WTC11 (cell line): ENCODE data around the gene ACTMAP.

Experiments
- ESRRA ChIP-seq: sonication (generic); formaldehyde crosslinking; IDR thresholded peaks from 2 replicates; pipeline ENCODE4 v1.8.1; 2022; ENCODE audit warnings: mild to moderate bottlenecking, missing genetic modification reagents, borderline replicate concordance
- ETV6 ChIP-seq: sonication (generic); formaldehyde crosslinking; IDR thresholded peaks from 2 replicates; pipeline ENCODE4 v1.8.1; 2022; ENCODE audit warnings: mild to moderate bottlenecking, missing genetic modification reagents
- KAT7 ChIP-seq: sonication (generic); formaldehyde crosslinking; IDR thresholded peaks from 2 replicates; pipeline ENCODE4 v1.8.1; 2023; ENCODE audit warnings: missing genetic modification reagents, mild to moderate bottlenecking, borderline replicate concordance
- NR3C1 ChIP-seq: sonication (generic); formaldehyde crosslinking; conservative IDR thresholded peaks from 2 replicates; pipeline ENCODE4 v1.8.1; 2023; ENCODE audit warnings: low read depth, mild to moderate bottlenecking, missing genetic modification reagents
- TEAD4 ChIP-seq: sonication (generic); formaldehyde crosslinking; IDR thresholded peaks from 2 replicates; pipeline ENCODE4 v1.8.0; 2022; ENCODE audit warnings: mild to moderate bottlenecking, missing genetic modification reagents
- ZBTB21 ChIP-seq: sonication (generic); formaldehyde crosslinking; IDR thresholded peaks from 2 replicates; pipeline ENCODE4 v1.8.1; 2023; ENCODE audit warnings: mild to moderate bottlenecking, missing genetic modification reagents, borderline replicate concordance
- TF ChIP-seq, protein P1 (sequence below): sonication (generic); formaldehyde crosslinking; IDR thresholded peaks from 2 replicates; pipeline ENCODE4 v1.8.0; 2022; ENCODE audit warnings: mild to moderate bottlenecking, missing genetic modification reagents
- TF ChIP-seq, protein P2 (sequence below): sonication (generic); formaldehyde crosslinking; IDR thresholded peaks from 2 replicates; pipeline ENCODE4 v1.8.1; 2023; ENCODE audit warnings: mild to moderate bottlenecking, moderate library complexity, missing genetic modification reagents
- TF ChIP-seq, protein P3 (sequence below): fragments of 200-600 bp; IDR thresholded peaks from 2 replicates; pipeline ENCODE4 v1.8.0; 2022; ENCODE audit warnings: antibody characterized with exemption
- TF ChIP-seq, protein P4 (sequence below): sonication (generic); formaldehyde crosslinking; IDR thresholded peaks from 2 replicates; pipeline ENCODE4 v1.8.1; 2023; ENCODE audit warnings: mild to moderate bottlenecking, missing genetic modification reagents, moderate library complexity
- TF ChIP-seq, protein P5 (sequence below): sonication (generic); formaldehyde crosslinking; IDR thresholded peaks from 2 replicates; pipeline ENCODE4 v1.8.0; 2022; ENCODE audit warnings: missing genetic modification reagents
- TF ChIP-seq, protein P6 (sequence below): sonication (generic); formaldehyde crosslinking; IDR thresholded peaks from 2 replicates; pipeline ENCODE4 v1.8.0; 2022; ENCODE audit warnings: mild to moderate bottlenecking, missing genetic modification reagents

DNA sequence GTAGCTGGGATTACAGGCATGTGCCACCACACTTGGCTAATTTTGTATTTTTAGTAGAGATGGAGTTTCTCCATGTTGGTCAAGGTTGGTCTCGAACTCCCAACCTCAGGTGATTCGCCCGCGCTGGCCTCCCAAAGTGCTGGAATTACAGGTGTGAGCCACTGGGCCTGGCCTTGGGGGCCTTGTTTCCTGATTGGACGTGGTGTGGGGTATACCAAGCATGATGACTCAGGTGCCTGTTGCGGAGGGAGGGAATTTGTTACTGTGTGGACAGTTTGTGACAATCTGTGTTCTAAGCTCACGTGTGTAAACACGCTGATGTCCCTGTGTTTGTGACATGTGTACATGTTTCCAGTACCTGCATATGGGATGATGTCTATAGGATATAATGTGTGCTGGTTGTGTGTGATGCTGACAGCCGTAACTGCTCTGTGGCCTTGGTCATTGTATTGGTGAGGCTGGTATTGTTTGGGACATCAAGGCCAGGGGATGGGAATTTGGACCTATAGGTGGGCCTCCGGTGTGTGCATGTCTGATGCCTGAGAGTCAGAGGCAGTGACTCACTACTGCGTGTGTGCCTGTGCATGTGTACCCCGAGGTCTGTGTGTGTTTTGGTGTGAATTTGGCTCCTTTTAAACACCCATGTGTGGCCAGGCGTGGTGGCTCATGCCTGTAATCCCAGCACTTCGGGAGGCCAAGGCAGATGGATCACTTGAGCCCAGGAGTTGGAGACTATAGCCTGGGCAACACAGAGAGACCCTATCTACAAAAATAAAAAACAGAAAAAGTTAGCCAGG, 47.1 kb upstream of the ACTMAP start:
- TF ChIP-seq, protein P1, sequence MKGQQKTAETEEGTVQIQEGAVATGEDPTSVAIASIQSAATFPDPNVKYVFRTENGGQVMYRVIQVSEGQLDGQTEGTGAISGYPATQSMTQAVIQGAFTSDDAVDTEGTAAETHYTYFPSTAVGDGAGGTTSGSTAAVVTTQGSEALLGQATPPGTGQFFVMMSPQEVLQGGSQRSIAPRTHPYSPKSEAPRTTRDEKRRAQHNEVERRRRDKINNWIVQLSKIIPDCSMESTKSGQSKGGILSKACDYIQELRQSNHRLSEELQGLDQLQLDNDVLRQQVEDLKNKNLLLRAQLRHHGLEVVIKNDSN = no peak
- TF ChIP-seq KAT7 (CRISPR knock-in tag) (no peak), ETV6 (CRISPR knock-in tag) (no peak), NR3C1 (no peak), ESRRA (no peak), TEAD4 (no peak), ZBTB21 (CRISPR knock-in tag) (no peak)
- TF ChIP-seq, protein P2, sequence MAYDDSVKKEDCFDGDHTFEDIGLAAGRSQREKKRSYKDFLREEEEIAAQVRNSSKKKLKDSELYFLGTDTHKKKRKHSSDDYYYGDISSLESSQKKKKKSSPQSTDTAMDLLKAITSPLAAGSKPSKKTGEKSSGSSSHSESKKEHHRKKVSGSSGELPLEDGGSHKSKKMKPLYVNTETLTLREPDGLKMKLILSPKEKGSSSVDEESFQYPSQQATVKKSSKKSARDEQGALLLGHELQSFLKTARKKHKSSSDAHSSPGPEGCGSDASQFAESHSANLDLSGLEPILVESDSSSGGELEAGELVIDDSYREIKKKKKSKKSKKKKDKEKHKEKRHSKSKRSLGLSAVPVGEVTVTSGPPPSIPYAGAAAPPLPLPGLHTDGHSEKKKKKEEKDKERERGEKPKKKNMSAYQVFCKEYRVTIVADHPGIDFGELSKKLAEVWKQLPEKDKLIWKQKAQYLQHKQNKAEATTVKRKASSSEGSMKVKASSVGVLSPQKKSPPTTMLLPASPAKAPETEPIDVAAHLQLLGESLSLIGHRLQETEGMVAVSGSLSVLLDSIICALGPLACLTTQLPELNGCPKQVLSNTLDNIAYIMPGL = no peak
- TF ChIP-seq, protein P3, sequence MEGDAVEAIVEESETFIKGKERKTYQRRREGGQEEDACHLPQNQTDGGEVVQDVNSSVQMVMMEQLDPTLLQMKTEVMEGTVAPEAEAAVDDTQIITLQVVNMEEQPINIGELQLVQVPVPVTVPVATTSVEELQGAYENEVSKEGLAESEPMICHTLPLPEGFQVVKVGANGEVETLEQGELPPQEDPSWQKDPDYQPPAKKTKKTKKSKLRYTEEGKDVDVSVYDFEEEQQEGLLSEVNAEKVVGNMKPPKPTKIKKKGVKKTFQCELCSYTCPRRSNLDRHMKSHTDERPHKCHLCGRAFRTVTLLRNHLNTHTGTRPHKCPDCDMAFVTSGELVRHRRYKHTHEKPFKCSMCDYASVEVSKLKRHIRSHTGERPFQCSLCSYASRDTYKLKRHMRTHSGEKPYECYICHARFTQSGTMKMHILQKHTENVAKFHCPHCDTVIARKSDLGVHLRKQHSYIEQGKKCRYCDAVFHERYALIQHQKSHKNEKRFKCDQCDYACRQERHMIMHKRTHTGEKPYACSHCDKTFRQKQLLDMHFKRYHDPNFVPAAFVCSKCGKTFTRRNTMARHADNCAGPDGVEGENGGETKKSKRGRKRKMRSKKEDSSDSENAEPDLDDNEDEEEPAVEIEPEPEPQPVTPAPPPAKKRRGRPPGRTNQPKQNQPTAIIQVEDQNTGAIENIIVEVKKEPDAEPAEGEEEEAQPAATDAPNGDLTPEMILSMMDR = no peak
- TF ChIP-seq, protein P4, sequence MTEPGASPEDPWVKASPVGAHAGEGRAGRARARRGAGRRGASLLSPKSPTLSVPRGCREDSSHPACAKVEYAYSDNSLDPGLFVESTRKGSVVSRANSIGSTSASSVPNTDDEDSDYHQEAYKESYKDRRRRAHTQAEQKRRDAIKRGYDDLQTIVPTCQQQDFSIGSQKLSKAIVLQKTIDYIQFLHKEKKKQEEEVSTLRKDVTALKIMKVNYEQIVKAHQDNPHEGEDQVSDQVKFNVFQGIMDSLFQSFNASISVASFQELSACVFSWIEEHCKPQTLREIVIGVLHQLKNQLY (CRISPR knock-in tag) = no peak
- TF ChIP-seq, protein P5, sequence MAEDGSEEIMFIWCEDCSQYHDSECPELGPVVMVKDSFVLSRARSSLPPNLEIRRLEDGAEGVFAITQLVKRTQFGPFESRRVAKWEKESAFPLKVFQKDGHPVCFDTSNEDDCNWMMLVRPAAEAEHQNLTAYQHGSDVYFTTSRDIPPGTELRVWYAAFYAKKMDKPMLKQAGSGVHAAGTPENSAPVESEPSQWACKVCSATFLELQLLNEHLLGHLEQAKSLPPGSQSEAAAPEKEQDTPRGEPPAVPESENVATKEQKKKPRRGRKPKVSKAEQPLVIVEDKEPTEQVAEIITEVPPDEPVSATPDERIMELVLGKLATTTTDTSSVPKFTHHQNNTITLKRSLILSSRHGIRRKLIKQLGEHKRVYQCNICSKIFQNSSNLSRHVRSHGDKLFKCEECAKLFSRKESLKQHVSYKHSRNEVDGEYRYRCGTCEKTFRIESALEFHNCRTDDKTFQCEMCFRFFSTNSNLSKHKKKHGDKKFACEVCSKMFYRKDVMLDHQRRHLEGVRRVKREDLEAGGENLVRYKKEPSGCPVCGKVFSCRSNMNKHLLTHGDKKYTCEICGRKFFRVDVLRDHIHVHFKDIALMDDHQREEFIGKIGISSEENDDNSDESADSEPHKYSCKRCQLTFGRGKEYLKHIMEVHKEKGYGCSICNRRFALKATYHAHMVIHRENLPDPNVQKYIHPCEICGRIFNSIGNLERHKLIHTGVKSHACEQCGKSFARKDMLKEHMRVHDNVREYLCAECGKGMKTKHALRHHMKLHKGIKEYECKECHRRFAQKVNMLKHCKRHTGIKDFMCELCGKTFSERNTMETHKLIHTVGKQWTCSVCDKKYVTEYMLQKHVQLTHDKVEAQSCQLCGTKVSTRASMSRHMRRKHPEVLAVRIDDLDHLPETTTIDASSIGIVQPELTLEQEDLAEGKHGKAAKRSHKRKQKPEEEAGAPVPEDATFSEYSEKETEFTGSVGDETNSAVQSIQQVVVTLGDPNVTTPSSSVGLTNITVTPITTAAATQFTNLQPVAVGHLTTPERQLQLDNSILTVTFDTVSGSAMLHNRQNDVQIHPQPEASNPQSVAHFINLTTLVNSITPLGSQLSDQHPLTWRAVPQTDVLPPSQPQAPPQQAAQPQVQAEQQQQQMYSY (CRISPR knock-in tag) = no peak
- TF ChIP-seq, protein P6, sequence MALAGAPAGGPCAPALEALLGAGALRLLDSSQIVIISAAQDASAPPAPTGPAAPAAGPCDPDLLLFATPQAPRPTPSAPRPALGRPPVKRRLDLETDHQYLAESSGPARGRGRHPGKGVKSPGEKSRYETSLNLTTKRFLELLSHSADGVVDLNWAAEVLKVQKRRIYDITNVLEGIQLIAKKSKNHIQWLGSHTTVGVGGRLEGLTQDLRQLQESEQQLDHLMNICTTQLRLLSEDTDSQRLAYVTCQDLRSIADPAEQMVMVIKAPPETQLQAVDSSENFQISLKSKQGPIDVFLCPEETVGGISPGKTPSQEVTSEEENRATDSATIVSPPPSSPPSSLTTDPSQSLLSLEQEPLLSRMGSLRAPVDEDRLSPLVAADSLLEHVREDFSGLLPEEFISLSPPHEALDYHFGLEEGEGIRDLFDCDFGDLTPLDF (CRISPR knock-in tag) = no peak
